ENCODE results near the gene ITSN2. TPM values are rescaled to one million over a fixed set of nuclear protein-coding genes. Genes with fewer than 3 reads are reported as not detected.
A peak's percentile ranks its signal among the peaks of the same experiment; 100 is the strongest.

The ITSN2 gene
- total RNA-seq, 1 donor from 2014 or later: 23.8 TPM

GRCh38 chr2:24189551-24189950 lies 170.8 kb downstream of the ITSN2 start:
- no peaks in the 10 kb centered on the region for H3K4me1 ChIP-seq (ENCODE audit: insufficient read depth, low read length)
- no peak overlapping the region for H3K4me3 Mint-ChIP-seq (ENCODE audit: unreplicated experiment)
- no peak for TF ChIP-seq EZH2 (IDR thresholded peaks at IDR 0.05; ENCODE audit: insufficient read depth, low read length)
- TF ChIP-seq, protein P1, sequence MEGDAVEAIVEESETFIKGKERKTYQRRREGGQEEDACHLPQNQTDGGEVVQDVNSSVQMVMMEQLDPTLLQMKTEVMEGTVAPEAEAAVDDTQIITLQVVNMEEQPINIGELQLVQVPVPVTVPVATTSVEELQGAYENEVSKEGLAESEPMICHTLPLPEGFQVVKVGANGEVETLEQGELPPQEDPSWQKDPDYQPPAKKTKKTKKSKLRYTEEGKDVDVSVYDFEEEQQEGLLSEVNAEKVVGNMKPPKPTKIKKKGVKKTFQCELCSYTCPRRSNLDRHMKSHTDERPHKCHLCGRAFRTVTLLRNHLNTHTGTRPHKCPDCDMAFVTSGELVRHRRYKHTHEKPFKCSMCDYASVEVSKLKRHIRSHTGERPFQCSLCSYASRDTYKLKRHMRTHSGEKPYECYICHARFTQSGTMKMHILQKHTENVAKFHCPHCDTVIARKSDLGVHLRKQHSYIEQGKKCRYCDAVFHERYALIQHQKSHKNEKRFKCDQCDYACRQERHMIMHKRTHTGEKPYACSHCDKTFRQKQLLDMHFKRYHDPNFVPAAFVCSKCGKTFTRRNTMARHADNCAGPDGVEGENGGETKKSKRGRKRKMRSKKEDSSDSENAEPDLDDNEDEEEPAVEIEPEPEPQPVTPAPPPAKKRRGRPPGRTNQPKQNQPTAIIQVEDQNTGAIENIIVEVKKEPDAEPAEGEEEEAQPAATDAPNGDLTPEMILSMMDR (IDR thresholded peaks at IDR 0.05; ENCODE audit: insufficient read depth, low read depth, low read length): no peak
- H3K27me3 Mint-ChIP-seq (ENCODE audit: low read depth, unreplicated experiment): peaks cover 9% of the 10 kb centered on the region
- no peaks in the 10 kb centered on the region for H3K9me3 ChIP-seq (ENCODE audit: insufficient read depth, low read depth, low read length)
- no peak for FAIRE-seq
- H3K27ac Mint-ChIP-seq (ENCODE audit: unreplicated experiment): no peak overlapping the region
- H3K36me3 Mint-ChIP-seq (ENCODE audit: low read depth, unreplicated experiment): peaks cover 2% of the 10 kb centered on the region
- no peak overlapping the region for H3K4me2 ChIP-seq (ENCODE audit: low read length)
- H3K4me1 Mint-ChIP-seq (ENCODE audit: low read depth, unreplicated experiment): peaks cover 10% of the 10 kb centered on the region
- H3K27ac ChIP-seq (ENCODE audit: low read depth, low read length): no peak overlapping the region
- no peaks in the 10 kb centered on the region for H3K79me2 ChIP-seq (ENCODE audit: insufficient read depth, low read length)
- peaks cover 11% of the 10 kb centered on the region for H3K9me3 Mint-ChIP-seq (ENCODE audit: unreplicated experiment)
- no peak for DNase-seq (ENCODE audit: low read depth)
- H3K27me3 ChIP-seq (ENCODE audit: insufficient read depth, low read length): no peaks in the 10 kb centered on the region
- no peaks in the 10 kb centered on the region for H4K20me1 ChIP-seq (ENCODE audit: insufficient read depth, low read length)
- no peak overlapping the region for H3K9ac ChIP-seq (ENCODE audit: low read length)
- H2AFZ ChIP-seq (ENCODE audit: low read depth, low read length): no peak overlapping the region
- no peak overlapping the region for H3K4me3 ChIP-seq (ENCODE audit: insufficient read depth, low read depth, low read length)
- H3K36me3 ChIP-seq (ENCODE audit: insufficient read depth, low read length): no peaks in the 10 kb centered on the region

DNA sequence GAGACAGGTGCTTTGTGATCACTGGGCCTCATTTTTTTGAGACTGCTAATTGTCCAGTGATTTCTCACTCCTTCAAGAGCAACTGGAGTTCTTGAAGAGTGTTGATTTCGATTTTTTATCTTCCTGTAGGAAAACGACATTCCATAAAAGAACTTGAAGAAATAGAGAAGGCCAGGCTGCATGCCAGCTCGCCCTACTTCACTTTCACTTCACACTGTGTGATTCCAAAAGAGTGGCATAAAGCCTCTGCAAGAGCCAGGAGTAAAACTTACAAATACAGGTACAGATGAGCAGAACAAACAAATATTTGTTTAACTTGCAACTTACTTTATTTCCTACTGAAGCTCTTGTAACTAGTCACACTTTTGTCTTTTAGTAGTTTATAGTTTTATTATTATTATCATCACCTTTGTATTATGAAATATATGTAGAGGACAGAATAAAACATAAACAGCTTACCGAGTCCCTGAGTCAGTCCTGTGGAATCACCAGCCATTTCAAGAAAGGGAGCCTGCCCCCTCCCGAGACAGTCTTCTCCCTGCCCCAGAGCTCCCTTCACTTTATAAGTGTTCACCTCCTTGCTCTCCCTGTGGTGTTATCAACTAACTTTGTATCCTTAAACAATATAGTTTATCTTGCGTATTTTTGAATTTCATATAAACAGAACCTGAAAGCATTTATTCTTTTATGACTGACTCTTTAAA lies 176.8 kb downstream of the ITSN2 start:
- Histone ChIP-seq H3K9me3 (ENCODE audit: insufficient read depth, low read depth, low read length) (no peaks in the 10 kb centered on the region), H3K4me1 (ENCODE audit: insufficient read depth, low read length) (no peaks in the 10 kb centered on the region), H2AFZ (ENCODE audit: low read depth, low read length) (no peak overlapping the region), H4K20me1 (ENCODE audit: insufficient read depth, low read length) (no peaks in the 10 kb centered on the region), H3K36me3 (ENCODE audit: insufficient read depth, low read length) (no peaks in the 10 kb centered on the region), H3K27ac (ENCODE audit: low read depth, low read length) (no peak overlapping the region), H3K79me2 (ENCODE audit: insufficient read depth, low read length) (no peaks in the 10 kb centered on the region), H3K9ac (ENCODE audit: low read length) (no peak overlapping the region), H3K4me2 (ENCODE audit: low read length) (no peak overlapping the region), H3K27me3 (ENCODE audit: insufficient read depth, low read length) (no peaks in the 10 kb centered on the region), H3K4me3 (ENCODE audit: insufficient read depth, low read depth, low read length) (no peak overlapping the region)
- Mint-ChIP-seq H3K36me3 (ENCODE audit: low read depth, unreplicated experiment) (peaks cover 2% of the 10 kb centered on the region), H3K27ac (ENCODE audit: unreplicated experiment) (peak overlapping the region; percentile 47), H3K4me1 (ENCODE audit: low read depth, unreplicated experiment) (peaks cover 4% of the 10 kb centered on the region), H3K4me3 (ENCODE audit: unreplicated experiment) (no peak overlapping the region), H3K27me3 (ENCODE audit: low read depth, unreplicated experiment) (peaks cover 6% of the 10 kb centered on the region), H3K9me3 (ENCODE audit: unreplicated experiment) (peaks cover 7% of the 10 kb centered on the region)
- DNase-seq (ENCODE audit: low read depth) (no peak), FAIRE-seq (no peak)
- TF ChIP-seq EZH2 (IDR thresholded peaks at IDR 0.05; ENCODE audit: insufficient read depth, low read length): no peak
- TF ChIP-seq, protein P1 (IDR thresholded peaks at IDR 0.05; ENCODE audit: insufficient read depth, low read depth, low read length): no peak

DNA sequence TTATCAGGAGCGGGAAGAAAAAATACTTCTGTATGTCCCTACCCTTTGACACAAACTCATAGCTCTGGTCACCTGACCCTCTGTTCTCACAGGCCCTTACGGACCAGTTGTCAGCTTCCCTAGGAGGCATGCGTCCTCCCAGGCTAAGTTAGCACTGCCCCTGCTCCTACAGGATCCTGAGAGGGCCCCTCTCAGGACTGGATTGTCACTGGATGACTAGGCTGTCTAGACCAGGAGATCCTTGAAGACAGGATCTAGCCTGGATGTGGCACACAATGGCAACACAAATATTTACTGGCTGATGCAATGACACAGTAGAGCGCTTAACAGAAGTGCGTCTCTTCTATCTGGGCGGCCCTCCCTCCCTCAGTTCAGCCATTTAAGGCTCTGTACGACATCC lies 177.8 kb downstream of the ITSN2 start:
- peaks cover 3% of the 10 kb centered on the region for H3K9me3 Mint-ChIP-seq (ENCODE audit: unreplicated experiment)
- H3K27me3 Mint-ChIP-seq (ENCODE audit: low read depth, unreplicated experiment): peaks cover 6% of the 10 kb centered on the region
- H3K36me3 Mint-ChIP-seq (ENCODE audit: low read depth, unreplicated experiment): peaks cover 2% of the 10 kb centered on the region
- Histone ChIP-seq H3K27ac (ENCODE audit: low read depth, low read length) (no peak overlapping the region), H3K4me3 (ENCODE audit: insufficient read depth, low read depth, low read length) (no peak overlapping the region), H4K20me1 (ENCODE audit: insufficient read depth, low read length) (no peaks in the 10 kb centered on the region), H3K4me1 (ENCODE audit: insufficient read depth, low read length) (no peaks in the 10 kb centered on the region), H3K27me3 (ENCODE audit: insufficient read depth, low read length) (no peaks in the 10 kb centered on the region), H3K9ac (ENCODE audit: low read length) (no peak overlapping the region), H3K36me3 (ENCODE audit: insufficient read depth, low read length) (no peaks in the 10 kb centered on the region), H3K79me2 (ENCODE audit: insufficient read depth, low read length) (no peaks in the 10 kb centered on the region), H3K9me3 (ENCODE audit: insufficient read depth, low read depth, low read length) (no peaks in the 10 kb centered on the region), H2AFZ (ENCODE audit: low read depth, low read length) (no peak overlapping the region), H3K4me2 (ENCODE audit: low read length) (no peak overlapping the region)
- FAIRE-seq: no peak
- TF ChIP-seq, protein P1 (IDR thresholded peaks at IDR 0.05; ENCODE audit: insufficient read depth, low read depth, low read length): no peak
- TF ChIP-seq EZH2 (IDR thresholded peaks at IDR 0.05; ENCODE audit: insufficient read depth, low read length): no peak
- H3K4me3 Mint-ChIP-seq (ENCODE audit: unreplicated experiment): no peak overlapping the region
- no peak for DNase-seq (ENCODE audit: low read depth)
- H3K4me1 Mint-ChIP-seq (ENCODE audit: low read depth, unreplicated experiment): peaks cover 4% of the 10 kb centered on the region
- H3K27ac Mint-ChIP-seq (ENCODE audit: unreplicated experiment): no peak overlapping the region
